ENCODE measurements around the gene PTGR2. TPM values are rescaled to one million over a fixed set of nuclear protein-coding genes. Genes with fewer than 3 reads are reported as not detected.
"Not testable (repeated sequence)": the region's sequence is repeated elsewhere in the genome, so short reads cannot be mapped to it uniquely, and the experiment has no call there.

The PTGR2 gene
- total RNA-seq, 1 experiment from 2014 or later = 10.0 TPM

GRCh38 chr14:73889376-73889775 lies 37.7 kb downstream of the PTGR2 start:
- Histone ChIP-seq H3K4me1 (ENCODE audit: low read length) (peaks cover 32% of the 10 kb centered on the region), H3K27ac (ENCODE audit: low read length) (no peak overlapping the region), H4K20me1 (ENCODE audit: insufficient read depth, low read depth, low read length) (peaks cover 9% of the 10 kb centered on the region; the same call in 1 of the 2 replicates), H3K4me2 (ENCODE audit: low read depth, low read length, poor library complexity, severe bottlenecking) (peak overlapping the region; percentile 76), H3K9me2 (replicated peaks; ENCODE audit: insufficient read depth, low read length) (no peaks in the 10 kb centered on the region), H2AFZ (ENCODE audit: low read length) (no peak overlapping the region), H3K9ac (ENCODE audit: low read length) (no peak overlapping the region), H3K36me3 (ENCODE audit: insufficient read depth, low read length) (peaks cover 21% of the 10 kb centered on the region), H3K9me3 (ENCODE audit: low read length) (no peaks in the 10 kb centered on the region), H3K27me3 (ENCODE audit: low read length) (no peaks in the 10 kb centered on the region), H3K79me2 (ENCODE audit: low read length) (peaks cover 94% of the 10 kb centered on the region), H3K4me3 (ENCODE audit: low read length) (no peak overlapping the region)
- DNase-seq = no peak

GRCh38 chr14:73894180-73894687 lies 42.6 kb downstream of the PTGR2 start:
- not testable (repeated sequence) for H3K9ac ChIP-seq (ENCODE audit: low read length); DNase-seq; H3K4me3 ChIP-seq (ENCODE audit: low read length); H3K4me1 ChIP-seq (ENCODE audit: low read length); H3K9me2 ChIP-seq (replicated peaks; ENCODE audit: insufficient read depth, low read length); H3K4me2 ChIP-seq (ENCODE audit: low read depth, low read length, poor library complexity, severe bottlenecking); H3K27ac ChIP-seq (ENCODE audit: low read length); H4K20me1 ChIP-seq (ENCODE audit: insufficient read depth, low read depth, low read length); H2AFZ ChIP-seq (ENCODE audit: low read length); H3K9me3 ChIP-seq (ENCODE audit: low read length); H3K27me3 ChIP-seq (ENCODE audit: low read length)
- Histone ChIP-seq H3K79me2 (ENCODE audit: low read length) (peaks cover 79% of the 10 kb centered on the region), H3K36me3 (ENCODE audit: insufficient read depth, low read length) (peaks cover 58% of the 10 kb centered on the region)

GRCh38 chr14:73895939-73896338 lies 44.3 kb downstream of the PTGR2 start:
- H3K4me3 ChIP-seq (ENCODE audit: low read length) = no peak overlapping the region
- no peak for DNase-seq
- no peaks in the 10 kb centered on the region for H3K9me3 ChIP-seq (ENCODE audit: low read length)
- peaks cover 68% of the 10 kb centered on the region for H3K79me2 ChIP-seq (ENCODE audit: low read length)
- H2AFZ ChIP-seq (ENCODE audit: low read length) = no peak overlapping the region
- no peaks in the 10 kb centered on the region for H3K27me3 ChIP-seq (ENCODE audit: low read length)
- no peaks in the 10 kb centered on the region for H3K9me2 ChIP-seq (replicated peaks; ENCODE audit: insufficient read depth, low read length)
- no peaks in the 10 kb centered on the region for H4K20me1 ChIP-seq (ENCODE audit: insufficient read depth, low read depth, low read length)
- peaks cover 68% of the 10 kb centered on the region for H3K36me3 ChIP-seq (ENCODE audit: insufficient read depth, low read length)
- no peak overlapping the region for H3K27ac ChIP-seq (ENCODE audit: low read length)
- no peak overlapping the region for H3K9ac ChIP-seq (ENCODE audit: low read length)
- H3K4me1 ChIP-seq (ENCODE audit: low read length) = no peaks in the 10 kb centered on the region
- no peak overlapping the region for H3K4me2 ChIP-seq (ENCODE audit: low read depth, low read length, poor library complexity, severe bottlenecking)

- Histone ChIP-seq H4K20me1 (ENCODE audit: insufficient read depth, low read depth, low read length) (no peaks in the 10 kb centered on the region), H3K9ac (ENCODE audit: low read length) (no peak overlapping the region), H3K4me1 (ENCODE audit: low read length) (no peaks in the 10 kb centered on the region), H3K4me3 (ENCODE audit: low read length) (no peak overlapping the region), H3K9me2 (replicated peaks; ENCODE audit: insufficient read depth, low read length) (no peaks in the 10 kb centered on the region), H3K27ac (ENCODE audit: low read length) (no peak overlapping the region), H3K4me2 (ENCODE audit: low read depth, low read length, poor library complexity, severe bottlenecking) (no peak overlapping the region), H3K79me2 (ENCODE audit: low read length) (peaks cover 65% of the 10 kb centered on the region), H3K27me3 (ENCODE audit: low read length) (no peaks in the 10 kb centered on the region), H2AFZ (ENCODE audit: low read length) (no peak overlapping the region), H3K9me3 (ENCODE audit: low read length) (no peaks in the 10 kb centered on the region), H3K36me3 (ENCODE audit: insufficient read depth, low read length) (peaks cover 71% of the 10 kb centered on the region)
- DNase-seq = no peak
Measured at GRCh38 chr14:73896521-73896920, 44.9 kb downstream of the PTGR2 start.

GRCh38 chr14:73903028-73903427 lies 51.4 kb downstream of the PTGR2 start:
- Histone ChIP-seq H3K4me3 (ENCODE audit: low read length) (no peak overlapping the region), H3K27me3 (ENCODE audit: low read length) (no peaks in the 10 kb centered on the region), H3K4me1 (ENCODE audit: low read length) (no peaks in the 10 kb centered on the region), H3K79me2 (ENCODE audit: low read length) (peaks cover 31% of the 10 kb centered on the region), H3K36me3 (ENCODE audit: insufficient read depth, low read length) (peaks cover 60% of the 10 kb centered on the region), H4K20me1 (ENCODE audit: insufficient read depth, low read depth, low read length) (no peaks in the 10 kb centered on the region), H3K9me2 (replicated peaks; ENCODE audit: insufficient read depth, low read length) (no peaks in the 10 kb centered on the region), H3K27ac (ENCODE audit: low read length) (no peak overlapping the region), H2AFZ (ENCODE audit: low read length) (no peak overlapping the region), H3K4me2 (ENCODE audit: low read depth, low read length, poor library complexity, severe bottlenecking) (no peak overlapping the region), H3K9me3 (ENCODE audit: low read length) (no peaks in the 10 kb centered on the region), H3K9ac (ENCODE audit: low read length) (no peak overlapping the region)
- no peak for DNase-seq

GRCh38 chr14:73909681-73910080 lies 58.0 kb downstream of the PTGR2 start:
- peaks cover 79% of the 10 kb centered on the region for H3K36me3 ChIP-seq (ENCODE audit: insufficient read depth, low read length)

GRCh38 chr14:73913256-73913655 lies 61.6 kb downstream of the PTGR2 start:
- Histone ChIP-seq H3K4me3 (ENCODE audit: low read length) (no peak overlapping the region), H3K9me2 (replicated peaks; ENCODE audit: insufficient read depth, low read length) (no peaks in the 10 kb centered on the region)

More at GRCh38 chr14:73909681-73910080, 58.0 kb downstream of the PTGR2 start:
- no peak overlapping the region for H3K4me3 ChIP-seq (ENCODE audit: low read length)
- H3K9me3 ChIP-seq (ENCODE audit: low read length) = no peaks in the 10 kb centered on the region
- no peak for DNase-seq
- no peaks in the 10 kb centered on the region for H4K20me1 ChIP-seq (ENCODE audit: insufficient read depth, low read depth, low read length)
- no peaks in the 10 kb centered on the region for H3K27me3 ChIP-seq (ENCODE audit: low read length)
- H3K9ac ChIP-seq (ENCODE audit: low read length) = no peak overlapping the region
- H3K27ac ChIP-seq (ENCODE audit: low read length) = no peak overlapping the region
- no peak overlapping the region for H3K4me2 ChIP-seq (ENCODE audit: low read depth, low read length, poor library complexity, severe bottlenecking)
- H3K4me1 ChIP-seq (ENCODE audit: low read length) = no peaks in the 10 kb centered on the region
- no peak overlapping the region for H2AFZ ChIP-seq (ENCODE audit: low read length)
- peaks cover 51% of the 10 kb centered on the region for H3K79me2 ChIP-seq (ENCODE audit: low read length)
- no peaks in the 10 kb centered on the region for H3K9me2 ChIP-seq (replicated peaks; ENCODE audit: insufficient read depth, low read length)

GRCh38 chr14:73916324-73916723 lies 64.7 kb downstream of the PTGR2 start:
- Histone ChIP-seq H3K4me2 (ENCODE audit: low read depth, low read length, poor library complexity, severe bottlenecking) (no peak overlapping the region), H3K9me3 (ENCODE audit: low read length) (no peaks in the 10 kb centered on the region), H3K9me2 (replicated peaks; ENCODE audit: insufficient read depth, low read length) (no peaks in the 10 kb centered on the region), H3K4me3 (ENCODE audit: low read length) (no peak overlapping the region), H3K4me1 (ENCODE audit: low read length) (no peaks in the 10 kb centered on the region), H3K27ac (ENCODE audit: low read length) (no peak overlapping the region), H2AFZ (ENCODE audit: low read length) (no peak overlapping the region), H3K9ac (ENCODE audit: low read length) (no peak overlapping the region), H4K20me1 (ENCODE audit: insufficient read depth, low read depth, low read length) (peaks cover 9% of the 10 kb centered on the region; the same call in 1 of the 2 replicates), H3K27me3 (ENCODE audit: low read length) (no peaks in the 10 kb centered on the region), H3K79me2 (ENCODE audit: low read length) (peaks cover 69% of the 10 kb centered on the region), H3K36me3 (ENCODE audit: insufficient read depth, low read length) (peaks cover 66% of the 10 kb centered on the region)
- DNase-seq = no peak

More at GRCh38 chr14:73913256-73913655, 61.6 kb downstream of the PTGR2 start:
- Histone ChIP-seq H4K20me1 (ENCODE audit: insufficient read depth, low read depth, low read length) (no peaks in the 10 kb centered on the region), H2AFZ (ENCODE audit: low read length) (no peak overlapping the region), H3K79me2 (ENCODE audit: low read length) (peaks cover 61% of the 10 kb centered on the region), H3K9me3 (ENCODE audit: low read length) (no peaks in the 10 kb centered on the region), H3K4me1 (ENCODE audit: low read length) (no peaks in the 10 kb centered on the region), H3K36me3 (ENCODE audit: insufficient read depth, low read length) (peaks cover 74% of the 10 kb centered on the region), H3K4me2 (ENCODE audit: low read depth, low read length, poor library complexity, severe bottlenecking) (no peak overlapping the region), H3K27me3 (ENCODE audit: low read length) (no peaks in the 10 kb centered on the region), H3K9ac (ENCODE audit: low read length) (no peak overlapping the region), H3K27ac (ENCODE audit: low read length) (no peak overlapping the region)
- no peak for DNase-seq

All from Karpas-422 (cell line).